ENCODE measurements around the gene HEATR3.

GRCh38 chr16:50146479-50147435 lies 81.0 kb downstream of the HEATR3 start:
- TF ChIP-seq CTCF (IDR thresholded peaks at IDR 0.05; ENCODE audit: low read depth, low read length, poor library complexity, severe bottlenecking) (no peak), EZH2phosphoT487 (IDR thresholded peaks at IDR 0.05; ENCODE audit: borderline replicate concordance, low read length) (no peak)

Measured in DOHH2 (cell line).